Ovary (tissue), 3 donors: ENCODE data around the gene CDK5R2.

Experiments used
- CTCF ChIP-seq, 3 donors: fragments of 450-650 bp in 2 of 3; fragments of 200-600 bp in 1 of 3; IDR thresholded peaks; one replicate each; pipeline versions ENCODE4 v1.5.1 to v1.8.0; 2016 to 2022; ENCODE audit warnings: antibody characterized with exemption in 3 of 3, mild to moderate bottlenecking in 1 of 3
- POLR2A ChIP-seq: fragments of 450-650 bp; IDR thresholded peaks from one replicate; pipeline ENCODE4 v1.6.1; 2017; ENCODE audit warnings: antibody characterized with exemption, mild to moderate bottlenecking, moderate library complexity
- donor health status: DM: no; HTN: no; CAD: no.

DNA sequence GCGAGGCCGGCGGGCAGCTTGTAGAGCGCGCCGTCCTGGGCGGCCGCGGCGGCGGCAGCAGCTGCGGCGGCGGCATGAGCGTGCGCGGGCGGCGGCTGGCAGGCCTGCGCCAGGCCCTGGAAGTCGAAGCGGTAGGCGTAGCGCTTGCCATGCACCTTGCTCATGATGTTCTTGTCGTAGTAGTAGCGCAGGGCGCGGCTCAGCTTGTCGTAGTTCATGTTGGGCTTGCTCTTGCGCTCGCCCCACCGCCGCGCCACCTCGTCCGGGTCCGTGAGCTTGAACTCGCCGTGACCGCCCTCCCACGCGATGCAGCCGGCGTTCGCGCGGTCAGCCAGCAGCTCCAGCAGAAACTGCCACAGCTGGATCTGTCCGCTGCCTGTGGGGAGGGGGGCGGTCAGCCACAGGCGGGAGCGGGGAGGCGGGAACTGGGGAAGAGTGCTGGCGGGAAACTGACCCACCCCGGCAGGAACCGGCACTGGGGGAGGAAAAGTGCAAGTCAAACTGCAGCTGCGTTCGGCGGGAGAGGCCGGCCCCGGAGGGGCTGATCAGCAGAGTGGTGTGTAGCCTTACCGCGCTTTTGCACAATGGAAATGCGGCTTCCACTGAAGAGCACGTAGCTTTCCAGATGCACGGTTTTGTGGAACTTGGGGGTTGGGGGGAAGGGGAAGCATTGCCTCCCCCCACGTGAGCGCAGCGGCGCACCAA, 22.6 kb downstream of the CDK5R2 start:
- TF ChIP-seq CTCF (IDR thresholded peaks at IDR 0.05), result no peak
- TF ChIP-seq POLR2A, result no peak
